Thymus (tissue), 11 donors: ENCODE measurements around the gene TGFB2. TPM values are rescaled to one million over a fixed set of nuclear protein-coding genes. Genes with fewer than 3 reads are reported as not detected.
"Not testable (repeated sequence)": the region's sequence is repeated elsewhere in the genome, so short reads cannot be mapped to it uniquely, and the experiment has no call there.

Experiments used
- DNase-seq, 9 donors: peaks; one replicate each; pipeline ENCODE4 v3.0.0-alpha.2; 2013; ENCODE audit warnings: low spot score in 9 of 9, low read depth in 6 of 9, missing footprints in 1 of 9
- H3K27ac ChIP-seq, 2 donors: one replicate each; pipeline ENCODE4 v1.5.1; 2013; ENCODE audit warnings: control low read depth in 1 of 2, low read depth in 1 of 2, low read length in 1 of 2, mild to moderate bottlenecking in 1 of 2, moderate library complexity in 1 of 2
- H3K27me3 ChIP-seq, 2 donors: one replicate each; pipeline ENCODE4 v1.5.1; 2013; ENCODE audit warnings: low read length in 1 of 2; ENCODE audit not compliant: control insufficient read depth in 2 of 2, insufficient read depth in 1 of 2
- H3K36me3 ChIP-seq, 2 donors: one replicate each; pipeline ENCODE4 v1.5.1; 2013; ENCODE audit warnings: low read length in 1 of 2, mild to moderate bottlenecking in 1 of 2, moderate library complexity in 1 of 2; ENCODE audit not compliant: control insufficient read depth in 2 of 2, insufficient read depth in 2 of 2
- H3K4me1 ChIP-seq, 2 donors: one replicate each; pipeline ENCODE4 v1.5.1; 2013; ENCODE audit warnings: low read length in 2 of 2; ENCODE audit not compliant: control insufficient read depth in 2 of 2, insufficient read depth in 2 of 2
- H3K4me3 ChIP-seq, 2 donors: one replicate each; pipeline ENCODE4 v1.5.1; 2013; ENCODE audit warnings: low read length in 2 of 2, control low read depth in 1 of 2, mild to moderate bottlenecking in 1 of 2
- H3K9me3 ChIP-seq, 2 donors: one replicate each; pipeline ENCODE4 v1.5.1; 2013; ENCODE audit warnings: low read length in 1 of 2, mild to moderate bottlenecking in 1 of 2; ENCODE audit not compliant: control insufficient read depth in 2 of 2, insufficient read depth in 1 of 2
- WGBS: extraction: QIAGEN DNeasy Blood & Tissue Kit; methylation state at CpG from one replicate; pipeline ENCODE4 v1.1.7; 2013; 5-methylcytosine and 5-hydroxymethylcytosine counted together
- polyA plus RNA-seq: library from polyadenylated mRNA; stranded (reverse); fragments of 200-250 nt; gene quantifications from one replicate; pipeline ENCODE4 v1.2.3, GENCODE V29; 2013
- total RNA-seq: library from RNA; stranded (reverse); fragments of 120-200 nt; gene quantifications from one replicate; pipeline ENCODE4 v1.2.4, GENCODE V29; 2013
- donor health status: healthy.

TGFB2 gene
- total and polyA plus RNA-seq, 2 donors: 0.94 to 1.6 TPM

- H3K27me3 ChIP-seq: no peaks in the 10 kb centered on the region
- H3K36me3 ChIP-seq: peaks cover 2 to 4% of the 10 kb centered on the region in 2 donors
- H3K4me3 ChIP-seq: no peak overlapping the region
- H3K4me1 ChIP-seq: no peaks in the 10 kb centered on the region
- DNase-seq: no peak
- no peak overlapping the region for H3K27ac ChIP-seq
- no peaks in the 10 kb centered on the region for H3K9me3 ChIP-seq
Observed at GRCh38 chr1:218303176-218303879, 41.8 kb upstream of the TGFB2 start.

- WGBS: 53% methylated on average over 8 of the region's 8 CpGs
- Histone ChIP-seq H3K36me3 (peaks cover 2 to 4% of the 10 kb centered on the region in 2 donors), H3K4me1 (no peaks in the 10 kb centered on the region)
Observed at GRCh38 chr1:218304281-218305039, 40.7 kb upstream of the TGFB2 start.

GRCh38 chr1:218305472-218306064, 39.6 kb upstream of the TGFB2 start:
- H3K27ac ChIP-seq: no peak overlapping the region
- H3K4me3 ChIP-seq: no peak overlapping the region
- 97% methylated on average over 6 of the region's 6 CpGs for WGBS
- DNase-seq: no peak
- H3K27me3 ChIP-seq: no peaks in the 10 kb centered on the region
- peaks cover 2 to 4% of the 10 kb centered on the region in 2 donors for H3K36me3 ChIP-seq
- no peaks in the 10 kb centered on the region for H3K4me1 ChIP-seq
- H3K9me3 ChIP-seq: no peaks in the 10 kb centered on the region

More at GRCh38 chr1:218304281-218305039, 40.7 kb upstream of the TGFB2 start:
- peak in 1 of 9 donors; percentile 6 for DNase-seq
- H3K27me3 ChIP-seq: no peaks in the 10 kb centered on the region
- no peak overlapping the region for H3K27ac ChIP-seq
- H3K9me3 ChIP-seq: no peaks in the 10 kb centered on the region
- no peak overlapping the region for H3K4me3 ChIP-seq

- 97% methylated on average over 2 of the region's 2 CpGs for WGBS
- peaks cover 0 to 2% of the 10 kb centered on the region in 2 donors for H3K36me3 ChIP-seq
Observed at GRCh38 chr1:218312509-218312908, 32.6 kb upstream of the TGFB2 start.

GRCh38 chr1:218314316-218314715, 30.8 kb upstream of the TGFB2 start:
- H3K36me3 ChIP-seq: no peaks in the 10 kb centered on the region
- no peak overlapping the region for H3K27ac ChIP-seq
- no peaks in the 10 kb centered on the region for H3K27me3 ChIP-seq
- DNase-seq: no peak
- no peaks in the 10 kb centered on the region for H3K4me1 ChIP-seq
- no peaks in the 10 kb centered on the region for H3K9me3 ChIP-seq
- WGBS: 96% methylated on average over 3 of the region's 3 CpGs
- H3K4me3 ChIP-seq: no peak overlapping the region

More at GRCh38 chr1:218312509-218312908, 32.6 kb upstream of the TGFB2 start:
- no peaks in the 10 kb centered on the region for H3K4me1 ChIP-seq
- DNase-seq: no peak
- H3K4me3 ChIP-seq: no peak overlapping the region
- no peaks in the 10 kb centered on the region for H3K27me3 ChIP-seq
- H3K9me3 ChIP-seq: no peaks in the 10 kb centered on the region
- H3K27ac ChIP-seq: no peak overlapping the region

GRCh38 chr1:218315638-218316037, 29.5 kb upstream of the TGFB2 start:
- Histone ChIP-seq H3K27ac (no peak overlapping the region), H3K27me3 (no peaks in the 10 kb centered on the region), H3K36me3 (no peaks in the 10 kb centered on the region), H3K4me3 (no peak overlapping the region), H3K4me1 (no peaks in the 10 kb centered on the region), H3K9me3 (no peaks in the 10 kb centered on the region)
- WGBS: 96% methylated on average over 4 of the region's 4 CpGs
- no peak for DNase-seq

GRCh38 chr1:218317061-218317460, 28.1 kb upstream of the TGFB2 start:
- Histone ChIP-seq H3K9me3 (no peaks in the 10 kb centered on the region), H3K4me3 (no peak overlapping the region), H3K27ac (no peak overlapping the region), H3K27me3 (no peaks in the 10 kb centered on the region), H3K4me1 (no peaks in the 10 kb centered on the region), H3K36me3 (no peaks in the 10 kb centered on the region)
- WGBS: 87% methylated on average over 5 of the region's 5 CpGs
- DNase-seq: no peak

- H3K9me3 ChIP-seq, H3K27ac ChIP-seq, H3K4me3 ChIP-seq, H3K36me3 ChIP-seq, DNase-seq, H3K27me3 ChIP-seq, H3K4me1 ChIP-seq: not testable (repeated sequence)
- WGBS: 98% methylated on average over 2 of the region's 3 CpGs
Observed at GRCh38 chr1:218320182-218320581, 25.0 kb upstream of the TGFB2 start.

GRCh38 chr1:218322762-218323161, 22.4 kb upstream of the TGFB2 start:
- Histone ChIP-seq H3K9me3 (no peaks in the 10 kb centered on the region), H3K36me3 (peaks cover 0 to 5% of the 10 kb centered on the region in 2 donors), H3K4me3 (no peak overlapping the region), H3K4me1 (no peaks in the 10 kb centered on the region), H3K27me3 (no peaks in the 10 kb centered on the region), H3K27ac (no peak overlapping the region)
- no peak for DNase-seq
- WGBS: 98% methylated on average over 17 of the region's 17 CpGs
